OCI-LY1 (cell line): ENCODE results near the gene TLX3.
"Not testable (repeated sequence)": the region's sequence is repeated elsewhere in the genome, so short reads cannot be mapped to it uniquely, and the experiment has no call there.

Experiments used
- H2AFZ ChIP-seq: fragments of 200-600 bp; sonication (generic), shearing (Covaris generic); 2 replicates; pipeline ENCODE4 v1.6.0; 2014; ENCODE audit warnings: antibody characterized with exemption, mild to moderate bottlenecking, low read length
- H3F3A ChIP-seq: fragments of 200-600 bp; sonication (generic), shearing (Covaris generic); 2 replicates; pipeline ENCODE4 v1.6.0; 2014; ENCODE audit warnings: mild to moderate bottlenecking, antibody characterized with exemption, low read length, moderate library complexity; ENCODE audit not compliant: insufficient read depth
- H3K27ac ChIP-seq: fragments of 200-600 bp; sonication (generic); 2 replicates; pipeline ENCODE4 v1.5.1; 2014; ENCODE audit warnings: low read length, mixed run types, mild to moderate bottlenecking, low read depth; ENCODE audit not compliant: poor library complexity, severe bottlenecking
- H3K27me3 ChIP-seq: fragments of 200-600 bp; sonication (generic); 2 replicates; pipeline ENCODE4 v1.6.0; 2014; ENCODE audit warnings: antibody characterized with exemption, mild to moderate bottlenecking, low read length, moderate library complexity; ENCODE audit not compliant: insufficient read depth
- H3K36me3 ChIP-seq: fragments of 200-600 bp; sonication (generic); 2 replicates; pipeline ENCODE4 v1.6.1; 2014; ENCODE audit warnings: mild to moderate bottlenecking, antibody characterized with exemption, low read length, moderate library complexity, mixed read lengths; ENCODE audit not compliant: insufficient read depth
- H3K4me1 ChIP-seq: fragments of 200-600 bp; sonication (generic); 2 replicates; pipeline ENCODE4 v1.5.1; 2014; ENCODE audit warnings: mild to moderate bottlenecking, low read length, moderate library complexity; ENCODE audit not compliant: insufficient read depth, severe bottlenecking
- H3K4me2 ChIP-seq: fragments of 200-600 bp; sonication (generic), shearing (Covaris generic); 2 replicates; pipeline ENCODE4 v1.6.1; 2014; ENCODE audit warnings: low read length
- H3K4me3 ChIP-seq: fragments of 200-600 bp; sonication (generic); 2 replicates; pipeline ENCODE4 v1.5.1; 2014; ENCODE audit warnings: low read length, low read depth, mild to moderate bottlenecking, mixed read lengths; ENCODE audit not compliant: poor library complexity, severe bottlenecking
- H3K79me2 ChIP-seq: fragments of 200-600 bp; shearing (Covaris generic); 2 replicates; pipeline ENCODE4 v1.6.1; 2016; ENCODE audit warnings: mixed run types, low read length, mixed read lengths; ENCODE audit not compliant: insufficient read depth
- H3K9ac ChIP-seq: fragments of 200-600 bp; sonication (generic), shearing (Covaris generic); 2 replicates; pipeline ENCODE4 v1.6.1; 2014; ENCODE audit warnings: mild to moderate bottlenecking, low read length, mixed read lengths
- H3K9me2 ChIP-seq: fragments of 200-600 bp; sonication (generic), shearing (Covaris generic); 2 replicates; pipeline ENCODE4 v1.6.1; 2014; ENCODE audit warnings: low read depth, mild to moderate bottlenecking, low read length, mixed read lengths
- H3K9me3 ChIP-seq: fragments of 200-600 bp; shearing (Covaris generic); 2 replicates; pipeline ENCODE4 v1.6.1; 2014; ENCODE audit warnings: low read length, mixed read lengths
- H4K20me1 ChIP-seq: fragments of 200-600 bp; sonication (generic), shearing (Covaris generic); 2 replicates; pipeline ENCODE4 v1.6.0; 2016; ENCODE audit warnings: mild to moderate bottlenecking, low read length; ENCODE audit not compliant: insufficient read depth
- CTCF ChIP-seq: fragments of 200-600 bp; sonication (generic), shearing (Covaris generic); IDR thresholded peaks from 2 replicates; pipeline ENCODE4 v1.5.1; 2017; ENCODE audit warnings: mild to moderate bottlenecking, antibody characterized with exemption, low read length, moderate library complexity, mixed read lengths
- EZH2 ChIP-seq: fragments of 200-600 bp; sonication (generic), shearing (Covaris generic); IDR thresholded peaks from 2 replicates; pipeline ENCODE4 v1.8.0; 2017; ENCODE audit warnings: borderline replicate concordance, mixed run types, mild to moderate bottlenecking, antibody characterized with exemption, low read length, moderate library complexity, mixed read lengths

The TLX3 gene

GRCh38 chr5:171355302-171355724, 46.3 kb downstream of the TLX3 start:
- no peaks in the 10 kb centered on the region for H4K20me1 ChIP-seq
- H3K79me2 ChIP-seq: no peaks in the 10 kb centered on the region
- no peaks in the 10 kb centered on the region for H3F3A ChIP-seq
- H3K9ac ChIP-seq: no peak overlapping the region
- H3K27me3 ChIP-seq: peaks cover 5% of the 10 kb centered on the region; the same call in 1 of the 2 replicates
- no peaks in the 10 kb centered on the region for H3K36me3 ChIP-seq
- no peak overlapping the region for H2AFZ ChIP-seq
- no peak overlapping the region for H3K27ac ChIP-seq
- H3K9me3 ChIP-seq: no peaks in the 10 kb centered on the region
- H3K4me3 ChIP-seq: no peak overlapping the region
- H3K4me1 ChIP-seq: no peaks in the 10 kb centered on the region
- H3K4me2 ChIP-seq: no peak overlapping the region
- H3K9me2 ChIP-seq: no peaks in the 10 kb centered on the region
- TF ChIP-seq EZH2 (no peak), CTCF (no peak)

- no peaks in the 10 kb centered on the region for H3K79me2 ChIP-seq
- H4K20me1 ChIP-seq: no peaks in the 10 kb centered on the region
- H2AFZ ChIP-seq: no peak overlapping the region
- H3K4me2 ChIP-seq: no peak overlapping the region
- peaks cover 5% of the 10 kb centered on the region; the same call in 1 of the 2 replicates for H3K27me3 ChIP-seq
- H3K27ac ChIP-seq: no peak overlapping the region
- H3F3A ChIP-seq: no peaks in the 10 kb centered on the region
- TF ChIP-seq CTCF (no peak), EZH2 (no peak)
- no peaks in the 10 kb centered on the region for H3K9me2 ChIP-seq
- no peak overlapping the region for H3K9ac ChIP-seq
- no peaks in the 10 kb centered on the region for H3K4me1 ChIP-seq
- H3K9me3 ChIP-seq: no peaks in the 10 kb centered on the region
- no peak overlapping the region for H3K4me3 ChIP-seq
- H3K36me3 ChIP-seq: no peaks in the 10 kb centered on the region
Observed at GRCh38 chr5:171357843-171358242, 48.8 kb downstream of the TLX3 start.

GRCh38 chr5:171361151-171361550, 52.1 kb downstream of the TLX3 start:
- H3K36me3 ChIP-seq: not testable (repeated sequence)

More at GRCh38 chr5:171361151-171361550, 52.1 kb downstream of the TLX3 start:
- not testable (repeated sequence) for H3K9ac ChIP-seq, H3K4me2 ChIP-seq, H3K79me2 ChIP-seq, H3K9me2 ChIP-seq, H3K9me3 ChIP-seq, H2AFZ ChIP-seq, H3K27me3 ChIP-seq, H3K27ac ChIP-seq, H4K20me1 ChIP-seq, H3K4me1 ChIP-seq, H3F3A ChIP-seq, H3K4me3 ChIP-seq
